Adrenal gland (tissue), 12 donors: ENCODE results near the gene ARHGAP21. TPM values are rescaled to one million over a fixed set of nuclear protein-coding genes. Genes with fewer than 3 reads are reported as not detected.

Experiments
- DNase-seq, 7 donors: peaks; one replicate each; pipeline ENCODE4 v3.0.0-alpha.2; 2019 to 2020
- H3K27ac ChIP-seq, 5 donors: fragments of 200-600 bp; sonication (generic) in 4 of 5; 1 replicate in 3 of 5; 2 replicates in 2 of 5; pipeline versions ENCODE4 v1.5.1 to v1.8.0; 2016 to 2020; ENCODE audit warnings: mild to moderate bottlenecking in 1 of 5
- H3K27me3 ChIP-seq: fragments of 200-600 bp; 2 replicates; pipeline ENCODE4 v1.8.0; 2021
- H3K36me3 ChIP-seq, 2 donors: fragments of 200-600 bp; replicated peaks in 1 of 2; 1 replicate in 1 of 2; 2 replicates in 1 of 2; pipeline versions ENCODE4 v1.5.1 to v1.8.0; 2018 to 2022
- H3K4me1 ChIP-seq, 2 donors: fragments of 200-600 bp; replicated peaks in 1 of 2; 1 replicate in 1 of 2; 2 replicates in 1 of 2; pipeline versions ENCODE4 v1.5.1 to v1.8.0; 2018 to 2021
- H3K4me3 ChIP-seq, 4 donors: fragments of 200-600 bp; sonication (generic) in 3 of 4; one replicate each; pipeline ENCODE4 v1.5.1; 2016 to 2018
- H3K9me3 ChIP-seq, 3 donors: fragments of 200-600 bp; sonication (generic) in 1 of 3; replicated peaks in 1 of 3; 1 replicate in 2 of 3; 2 replicates in 1 of 3; pipeline versions ENCODE4 v1.5.1 to v1.8.0; 2016 to 2021
- POLR2A ChIP-seq, 2 donors: fragments of 450-650 bp; IDR thresholded peaks; one replicate each; pipeline ENCODE4 v1.6.1; 2017; ENCODE audit warnings: antibody characterized with exemption in 2 of 2, mild to moderate bottlenecking in 2 of 2, moderate library complexity in 1 of 2
- WGBS, 4 donors: extraction: QIAGEN DNeasy Blood & Tissue Kit in 2 of 4; methylation state at CpG; one replicate each; pipeline versions ENCODE4 v1.1.5 to v1.1.7; 2013 to 2017; 5-methylcytosine and 5-hydroxymethylcytosine counted together
- intact Hi-C, 2 donors: fragments of 100-400 bp; cut with DNase I; formaldehyde crosslinking; loops; one replicate each; pipeline versions ENCODE4 v1.14.1 to v1.15.0; 2022 to 2023
- polyA plus RNA-seq, 3 donors: library from polyadenylated mRNA; stranded (reverse); fragments of 200-250 nt in 2 of 3; fragments of 350-450 nt in 1 of 3; fragmentation: Illumina TruSeq in 1 of 3; extraction: RNeasy Lipid Tissue Mini Kit (QIAGEN cat#74804) in 1 of 3; gene quantifications; one replicate each; pipeline ENCODE4 v1.2.3, GENCODE V29; 2013 to 2014
- total RNA-seq, 9 donors: library from RNA; depleted of rRNA in 4 of 9; stranded (reverse); fragments of >200 nt in 4 of 9; fragments of 120-200 nt in 1 of 9; fragmentation: NEBNext Ultra II Directional in 1 of 9; extraction: Animal tissue kit (Norgen Biotek cat#: 25700) in 1 of 9; gene quantifications; one replicate each; pipeline versions ENCODE4 v1.1.0 to v1.2.4, GENCODE V29; 2013 to 2023
- TF ChIP-seq, protein P1 (sequence below), 6 experiments: fragments of 450-650 bp in 4 of 6; fragments of 200-600 bp in 2 of 6; sonication (generic) in 1 of 6; IDR thresholded peaks; 1 replicate in 5 of 6; 2 replicates in 1 of 6; pipeline versions ENCODE4 v1.5.1 to v1.8.0; 2016 to 2021; ENCODE audit warnings: antibody characterized with exemption in 6 of 6, mild to moderate bottlenecking in 2 of 6, moderate library complexity in 1 of 6
- donor health status: healthy with polysubstance abuse.
- donor health status: Bipolar disorder and iron deficiency.
- donor health status: DM: yes; HTN: yes; CAD: no.
- donor health status: DM: no; HTN: no; CAD: no.
- donor health status: DM: no; HTN: no; CAD: no.
- donor health status: DM: yes; HTN: yes; CAD: no.

The ARHGAP21 gene
- total and polyA plus RNA-seq, 12 donors, result 45.2 to 160 (median 107) TPM

DNA sequence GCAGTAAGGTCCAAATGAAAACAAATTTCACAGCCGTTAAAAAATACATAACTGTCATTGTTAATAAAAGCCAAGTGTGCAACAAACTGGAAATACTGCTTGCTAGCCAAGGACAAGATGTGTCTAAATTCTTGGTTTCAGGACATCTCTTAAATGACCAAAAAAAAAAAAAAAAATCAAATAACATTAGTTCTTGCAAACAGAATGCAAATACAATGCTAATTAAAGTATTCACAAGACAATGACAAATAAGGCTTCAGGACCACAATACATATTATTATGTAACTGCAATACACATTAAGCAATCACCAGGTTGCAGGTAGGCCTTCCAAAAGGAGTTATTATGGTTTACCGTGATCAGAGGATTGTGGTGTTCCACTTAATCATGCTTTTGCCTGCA, 3.6 kb downstream of the ARHGAP21 start:
- Histone ChIP-seq H3K27me3 (no peaks in the 10 kb centered on the region), H3K4me3 (peak overlapping the region in 3 of 4 donors; percentile 50 to 90 (median 62)), H3K9me3 (no peaks in the 10 kb centered on the region), H3K36me3 (no peaks in the 10 kb centered on the region), H3K27ac (peak overlapping the region in 3 of 5 donors; percentile 25 to 96 (median 89)), H3K4me1 (peaks cover 31 to 60% of the 10 kb centered on the region in 2 donors)
- WGBS, 4 donors, result 23 to 31% (median 29%) methylated on average over 2 of the region's 2 CpGs
- TF ChIP-seq, protein P1, sequence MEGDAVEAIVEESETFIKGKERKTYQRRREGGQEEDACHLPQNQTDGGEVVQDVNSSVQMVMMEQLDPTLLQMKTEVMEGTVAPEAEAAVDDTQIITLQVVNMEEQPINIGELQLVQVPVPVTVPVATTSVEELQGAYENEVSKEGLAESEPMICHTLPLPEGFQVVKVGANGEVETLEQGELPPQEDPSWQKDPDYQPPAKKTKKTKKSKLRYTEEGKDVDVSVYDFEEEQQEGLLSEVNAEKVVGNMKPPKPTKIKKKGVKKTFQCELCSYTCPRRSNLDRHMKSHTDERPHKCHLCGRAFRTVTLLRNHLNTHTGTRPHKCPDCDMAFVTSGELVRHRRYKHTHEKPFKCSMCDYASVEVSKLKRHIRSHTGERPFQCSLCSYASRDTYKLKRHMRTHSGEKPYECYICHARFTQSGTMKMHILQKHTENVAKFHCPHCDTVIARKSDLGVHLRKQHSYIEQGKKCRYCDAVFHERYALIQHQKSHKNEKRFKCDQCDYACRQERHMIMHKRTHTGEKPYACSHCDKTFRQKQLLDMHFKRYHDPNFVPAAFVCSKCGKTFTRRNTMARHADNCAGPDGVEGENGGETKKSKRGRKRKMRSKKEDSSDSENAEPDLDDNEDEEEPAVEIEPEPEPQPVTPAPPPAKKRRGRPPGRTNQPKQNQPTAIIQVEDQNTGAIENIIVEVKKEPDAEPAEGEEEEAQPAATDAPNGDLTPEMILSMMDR (IDR thresholded peaks at IDR 0.05), result no peak
- no peak for TF ChIP-seq POLR2A (IDR thresholded peaks at IDR 0.05)
- intact Hi-C loops, result loop anchor here (5.0 to 10.0 kb wide), 2 partner anchors 78 to 235 kb away; partner anchors contain the start of gene PRTFDC1 (in 1 of the 2)
- DNase-seq, result no peak

- no peaks in the 10 kb centered on the region for H3K9me3 ChIP-seq
- peak overlapping the region in 1 of 4 donors; percentile 5 for H3K4me3 ChIP-seq
- peaks cover 31 to 76% of the 10 kb centered on the region in 2 donors for H3K4me1 ChIP-seq
- TF ChIP-seq, protein P1 (IDR thresholded peaks at IDR 0.05), result no peak
- TF ChIP-seq POLR2A (IDR thresholded peaks at IDR 0.05), result no peak
- H3K36me3 ChIP-seq, result no peaks in the 10 kb centered on the region
- DNase-seq, result no peak
- H3K27ac ChIP-seq, result peak overlapping the region in 1 of 5 donors; percentile 35
- H3K27me3 ChIP-seq, result no peaks in the 10 kb centered on the region
- 76 to 84% (median 81%) methylated on average over 10 of the region's 10 CpGs for WGBS, 4 donors
- intact Hi-C loops, result no loop called here
Measured at GRCh38 chr10:24718031-24718855, 5.4 kb downstream of the ARHGAP21 start.

- 31 to 44% (median 39%) methylated on average over 5 of the region's 5 CpGs for WGBS, 4 donors
- no peaks in the 10 kb centered on the region for H3K9me3 ChIP-seq
- TF ChIP-seq, protein P1 (IDR thresholded peaks at IDR 0.05), result no peak
- TF ChIP-seq POLR2A (IDR thresholded peaks at IDR 0.05), result peak in 1 of 2 donors; percentile 52
- no peaks in the 10 kb centered on the region for H3K27me3 ChIP-seq
- no peaks in the 10 kb centered on the region for H3K36me3 ChIP-seq
- DNase-seq, result peak; percentile 48 to 80 (median 70)
- peak overlapping the region in 3 of 5 donors; percentile 2 to 25 (median 19) for H3K27ac ChIP-seq
- no peak overlapping the region for H3K4me3 ChIP-seq
- intact Hi-C loops, result no loop called here
- peaks cover 38 to 87% of the 10 kb centered on the region in 2 donors for H3K4me1 ChIP-seq
Measured at GRCh38 chr10:24716295-24716694, 7.4 kb downstream of the ARHGAP21 start.

DNA sequence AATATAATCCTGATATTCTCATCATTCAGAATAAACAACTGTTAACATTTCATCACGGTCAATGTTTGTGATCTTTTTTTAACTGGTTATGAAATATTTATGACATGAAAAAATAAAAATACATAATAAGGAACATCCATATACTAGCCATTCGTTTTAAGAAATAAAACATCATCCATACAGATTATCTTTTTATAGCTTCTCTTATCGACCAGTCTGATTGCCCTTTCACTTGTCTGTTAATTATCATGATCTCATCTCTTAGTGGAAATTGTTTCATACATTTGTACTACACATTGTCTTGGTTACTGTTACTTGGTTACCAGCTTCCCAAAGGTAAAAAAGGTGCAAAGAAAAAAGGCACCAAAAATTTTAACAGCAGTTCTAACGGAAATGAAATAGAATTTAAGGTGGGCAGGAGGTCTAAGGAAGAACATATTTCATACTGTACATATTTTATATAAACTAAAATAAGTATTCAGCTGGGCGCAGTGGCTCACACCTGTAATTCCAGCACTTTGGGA, 8.4 kb downstream of the ARHGAP21 start:
- H3K4me1 ChIP-seq, result peaks cover 43 to 81% of the 10 kb centered on the region in 2 donors
- no peaks in the 10 kb centered on the region for H3K9me3 ChIP-seq
- H3K27ac ChIP-seq, result peak overlapping the region in 1 of 5 donors; percentile 8
- TF ChIP-seq POLR2A (IDR thresholded peaks at IDR 0.05), result no peak
- TF ChIP-seq, protein P1 (IDR thresholded peaks at IDR 0.05), result no peak
- intact Hi-C loops, result no loop called here
- no peak overlapping the region for H3K4me3 ChIP-seq
- H3K27me3 ChIP-seq, result no peaks in the 10 kb centered on the region
- no peaks in the 10 kb centered on the region for H3K36me3 ChIP-seq
- DNase-seq, result no peak
- 55 to 62% (median 60%) methylated on average over 5 of the region's 5 CpGs for WGBS, 4 donors
